Ovary (tissue), 9 donors: ENCODE data around the gene GNAL. TPM values are rescaled to one million over a fixed set of nuclear protein-coding genes. Genes with fewer than 3 reads are reported as not detected.

ENCODE experiments used
- DNase-seq, 5 donors: peaks; one replicate each; pipeline ENCODE4 v3.0.0-alpha.2; 2019 to 2020
- H3K27ac ChIP-seq, 2 donors: fragments of 200-600 bp; one replicate each; pipeline versions ENCODE4 v1.5.1 to v1.8.0; 2019 to 2022
- H3K27me3 ChIP-seq: fragments of 200-600 bp; one replicate; pipeline ENCODE4 v1.8.0; 2022
- H3K36me3 ChIP-seq: fragments of 200-600 bp; sonication (generic); one replicate; pipeline ENCODE4 v1.5.1; 2019
- H3K4me1 ChIP-seq: one replicate; pipeline ENCODE4 v1.8.1; 2013; ENCODE audit warnings: mild to moderate bottlenecking, moderate library complexity; ENCODE audit not compliant: insufficient read depth
- H3K4me3 ChIP-seq: fragments of 200-600 bp; sonication (generic); one replicate; pipeline ENCODE4 v1.5.1; 2017
- H3K9me3 ChIP-seq, 2 donors: fragments of 200-600 bp in 1 of 2; sonication (generic) in 1 of 2; one replicate each; pipeline versions ENCODE4 v1.5.1 to v1.8.1; 2013 to 2019; ENCODE audit warnings: mild to moderate bottlenecking in 1 of 2, moderate library complexity in 1 of 2
- CTCF ChIP-seq, 3 donors: fragments of 450-650 bp in 2 of 3; fragments of 200-600 bp in 1 of 3; IDR thresholded peaks; one replicate each; pipeline versions ENCODE4 v1.5.1 to v1.8.0; 2016 to 2022; ENCODE audit warnings: antibody characterized with exemption in 3 of 3, mild to moderate bottlenecking in 1 of 3
- EP300 ChIP-seq: sonication (generic); formaldehyde crosslinking; IDR thresholded peaks from one replicate; pipeline ENCODE4 v1.6.1; 2017; ENCODE audit warnings: antibody characterized with exemption
- POLR2A ChIP-seq: fragments of 450-650 bp; IDR thresholded peaks from one replicate; pipeline ENCODE4 v1.6.1; 2017; ENCODE audit warnings: antibody characterized with exemption, mild to moderate bottlenecking, moderate library complexity
- WGBS, 3 donors: extraction: QIAGEN DNeasy Blood & Tissue Kit in 1 of 3; methylation state at CpG; one replicate each; pipeline versions ENCODE4 v1.1.5 to v1.1.7; 2013 to 2017; 5-methylcytosine and 5-hydroxymethylcytosine counted together
- intact Hi-C, 4 donors: fragments of 100-400 bp; cut with DNase I; formaldehyde crosslinking; loops; one replicate each; pipeline versions ENCODE4 v1.11.0 to v1.15.1; 2022 to 2023
- polyA plus RNA-seq, 2 donors: library from polyadenylated mRNA; stranded (reverse); fragments of 200-250 nt in 1 of 2; fragments of 350-450 nt in 1 of 2; fragmentation: Illumina TruSeq in 1 of 2; extraction: RNeasy Lipid Tissue Mini Kit (QIAGEN cat#74804) in 1 of 2; gene quantifications; one replicate each; pipeline ENCODE4 v1.2.3, GENCODE V29; 2013 to 2014
- total RNA-seq, 7 donors: library from RNA; depleted of rRNA in 2 of 7; stranded (reverse); fragments of >200 nt in 2 of 7; fragmentation: NEBNext Ultra II Directional in 3 of 7; extraction: Animal tissue kit (Norgen Biotek cat#: 25700) in 3 of 7; gene quantifications; one replicate each; pipeline versions ENCODE4 v1.1.0 to v1.2.4, GENCODE V29; 2016 to 2023
- donor health status: DM: no; HTN: no; CAD: no; lungs with moderate emphysema.
- donor health status: DM: no; HTN: no; CAD: no.
- donor health status: Bipolar disorder and iron deficiency.
- donor health status: DM: yes; HTN: yes; CAD: no.
- donor health status: DM: no; HTN: no; CAD: no.
- donor health status: DM: yes; HTN: yes; CAD: no.

Gene GNAL
- total and polyA plus RNA-seq, 9 donors: 1.6 to 15.4 (median 3.4) TPM

GRCh38 chr18:11724781-11725180 is 35.7 kb downstream of the GNAL start:
- DNase-seq: no peak
- H3K4me1 ChIP-seq: no peaks in the 10 kb centered on the region
- no peaks in the 10 kb centered on the region for H3K9me3 ChIP-seq
- H3K27me3 ChIP-seq: no peaks in the 10 kb centered on the region
- intact Hi-C loops: loop anchor here in 1 of 4 donors (5.0 kb wide), 1 partner anchor 318 kb away; no protein-coding TSS in a partner anchor
- no peak overlapping the region for H3K27ac ChIP-seq
- H3K4me3 ChIP-seq: no peak overlapping the region
- H3K36me3 ChIP-seq: no peaks in the 10 kb centered on the region
- WGBS, 3 donors: 88 to 96% (median 94%) methylated on average over 5 of the region's 5 CpGs
- no peak for TF ChIP-seq POLR2A
- no peak for TF ChIP-seq CTCF (IDR thresholded peaks at IDR 0.05)
- TF ChIP-seq EP300: no peak

DNA sequence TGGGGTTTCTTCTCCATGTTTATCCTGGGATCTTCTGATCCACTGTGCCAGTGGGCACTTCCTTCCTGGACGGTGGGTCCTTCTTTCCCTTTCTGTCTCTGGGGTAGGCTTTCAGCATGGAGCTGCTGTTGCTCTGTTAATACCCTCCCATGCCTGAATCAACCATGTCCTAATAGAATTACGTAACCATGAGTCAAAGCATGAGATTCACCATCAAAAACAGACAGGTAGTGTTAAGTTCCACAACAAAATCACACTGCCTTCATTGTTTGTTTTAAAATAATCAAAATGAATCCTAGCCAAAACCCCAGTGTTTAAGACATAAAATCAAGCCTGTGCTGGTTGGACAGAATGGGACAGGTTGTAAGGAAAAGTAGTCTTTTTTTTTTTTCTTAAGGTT is 37.5 kb downstream of the GNAL start:
- Histone ChIP-seq H3K4me3 (no peak overlapping the region), H3K27me3 (no peaks in the 10 kb centered on the region), H3K27ac (no peak overlapping the region), H3K9me3 (no peaks in the 10 kb centered on the region), H3K36me3 (no peaks in the 10 kb centered on the region), H3K4me1 (no peaks in the 10 kb centered on the region)
- no peak for DNase-seq
- WGBS, 3 donors: 76 to 84% (median 84%) methylated on average over 2 of the region's 2 CpGs
- intact Hi-C loops: no loop called here
- TF ChIP-seq CTCF (IDR thresholded peaks at IDR 0.05): no peak
- no peak for TF ChIP-seq POLR2A
- TF ChIP-seq EP300: no peak

GRCh38 chr18:11728249-11728648 is 39.2 kb downstream of the GNAL start:
- H3K27me3 ChIP-seq: no peaks in the 10 kb centered on the region
- no peaks in the 10 kb centered on the region for H3K9me3 ChIP-seq
- intact Hi-C loops: no loop called here
- no peaks in the 10 kb centered on the region for H3K36me3 ChIP-seq
- no peak for TF ChIP-seq POLR2A
- no peak for TF ChIP-seq EP300
- no peak for TF ChIP-seq CTCF (IDR thresholded peaks at IDR 0.05)
- no peaks in the 10 kb centered on the region for H3K4me1 ChIP-seq
- 52 to 67% (median 58%) methylated on average over 1 of the region's 1 CpG for WGBS, 3 donors
- no peak overlapping the region for H3K4me3 ChIP-seq
- DNase-seq: no peak
- H3K27ac ChIP-seq: no peak overlapping the region

DNA sequence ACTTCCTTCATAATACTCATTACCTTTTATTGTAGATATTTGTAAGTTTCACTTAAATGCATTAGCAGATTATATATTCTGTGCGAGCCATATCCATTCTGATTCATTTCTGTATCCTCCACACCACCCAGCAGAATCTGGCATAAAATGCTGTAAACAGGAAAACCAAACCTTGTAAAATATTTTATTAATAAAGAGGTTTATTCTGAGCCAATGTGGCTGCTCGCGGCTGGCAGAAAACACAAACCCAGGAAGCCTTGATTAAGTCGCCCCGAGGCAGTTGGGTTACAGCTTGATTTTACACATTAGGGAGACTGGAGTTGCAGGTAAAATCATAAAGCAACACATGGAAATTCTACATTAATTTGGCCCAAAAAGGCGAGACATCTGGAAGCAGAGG is 40.5 kb downstream of the GNAL start:
- DNase-seq: no peak
- no peaks in the 10 kb centered on the region for H3K27me3 ChIP-seq
- no peaks in the 10 kb centered on the region for H3K4me1 ChIP-seq
- no peaks in the 10 kb centered on the region for H3K9me3 ChIP-seq
- H3K27ac ChIP-seq: no peak overlapping the region
- TF ChIP-seq POLR2A (no peak), EP300 (no peak), CTCF (IDR thresholded peaks at IDR 0.05) (no peak)
- intact Hi-C loops: no loop called here
- no peak overlapping the region for H3K4me3 ChIP-seq
- WGBS, 3 donors: 41 to 61% (median 59%) methylated on average over 6 of the region's 6 CpGs
- no peaks in the 10 kb centered on the region for H3K36me3 ChIP-seq
